RPMI8226 (cell line): ENCODE data around the gene LCAT.
"Not testable (repeated sequence)": the region's sequence is repeated elsewhere in the genome, so short reads cannot be mapped to it uniquely, and the experiment has no call there.

ENCODE experiments used
- DNase-seq: peaks from one replicate; pipeline ENCODE4 v3.0.0-alpha.2; 2015

The LCAT gene

DNA sequence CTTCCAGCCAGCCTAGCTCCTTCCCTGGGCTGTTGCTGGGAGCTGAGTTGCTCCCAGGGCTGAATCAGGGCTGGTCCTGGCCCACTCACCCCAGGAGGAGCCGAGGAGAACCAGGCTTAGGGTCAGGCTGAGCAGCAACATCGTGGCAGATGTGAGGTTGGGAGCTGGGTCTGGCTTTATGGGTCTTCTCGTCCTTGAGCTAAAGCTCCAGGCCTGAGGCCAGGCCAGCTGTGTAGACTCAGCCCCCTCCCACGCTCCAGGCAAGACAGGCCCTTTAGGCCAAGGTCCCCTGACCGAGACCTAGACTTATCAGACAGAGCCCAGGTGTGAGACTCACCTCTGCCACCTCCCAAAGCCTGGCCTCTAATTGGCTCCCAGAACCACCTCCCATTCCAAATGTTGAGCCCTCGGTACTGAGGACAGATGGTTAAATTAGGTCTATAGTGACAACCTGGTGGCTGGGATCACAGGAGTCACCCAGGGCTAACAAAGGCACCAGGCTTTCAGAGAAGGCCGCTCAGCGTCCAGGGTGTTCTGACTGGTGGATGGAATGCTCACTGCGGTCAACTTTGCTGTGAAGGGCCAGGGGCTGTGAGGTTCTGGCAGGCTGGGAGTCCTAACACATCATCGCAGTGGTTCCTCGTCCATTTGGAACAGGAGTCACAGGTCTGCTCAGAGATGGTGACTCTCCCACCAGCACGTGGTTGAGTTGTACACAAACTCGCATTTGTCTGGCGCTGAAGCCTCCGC lies 12.0 kb downstream of the LCAT start, which contains the start of gene CTRL:
CTRL (minus strand) TSS at position 151 of the 750 bp plus-strand sequence; CDS start at position 141, 10 bp downstream.
- DNase-seq: peak; percentile 4

DNA sequence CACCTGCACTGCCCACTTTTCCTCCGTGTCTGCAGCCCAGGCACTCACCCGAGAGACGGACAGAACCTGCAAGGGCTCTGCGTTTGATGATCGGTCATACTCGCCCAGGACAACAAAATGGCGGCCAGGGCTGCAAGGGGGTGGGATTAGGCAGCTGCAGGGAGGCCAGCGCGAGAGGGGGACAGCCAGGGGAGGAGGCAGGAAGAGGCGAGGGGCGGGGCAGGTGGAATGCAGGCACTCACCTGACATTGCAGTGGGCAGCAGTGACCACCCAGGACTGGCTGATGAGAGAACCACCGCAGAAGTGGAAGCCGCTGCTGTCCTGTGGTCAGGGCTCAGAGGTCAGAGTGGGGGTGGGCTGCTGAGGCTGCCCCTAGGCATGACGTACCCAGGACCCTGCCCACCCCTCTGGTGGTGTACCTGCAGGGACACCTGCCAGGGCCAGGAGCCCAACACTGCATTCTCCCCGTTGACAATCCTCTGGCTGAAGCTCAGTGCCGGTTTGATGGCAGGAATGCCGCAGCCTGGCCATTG lies 13.2 kb downstream of the LCAT start:
- peak; percentile 1 for DNase-seq

DNA sequence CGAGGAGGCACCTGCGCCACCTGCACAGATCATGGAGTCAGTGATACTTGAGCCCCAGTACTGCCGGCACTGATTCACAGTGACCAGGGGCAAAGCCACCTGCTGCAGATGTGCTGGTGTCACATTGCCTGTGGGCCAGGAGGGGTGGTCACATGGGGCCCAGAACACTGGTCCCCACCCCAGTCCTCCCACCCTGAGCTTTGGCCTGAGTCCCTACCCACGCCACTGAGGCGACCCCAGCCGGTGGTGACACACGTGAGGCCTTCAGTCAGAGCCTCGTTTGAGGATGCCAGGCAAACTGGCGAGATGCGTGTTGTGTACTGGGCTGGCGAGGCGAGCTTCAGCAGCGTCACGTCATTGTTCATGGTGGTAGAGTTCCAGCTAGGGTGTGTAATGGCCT lies 13.7 kb downstream of the LCAT start:
- no peak for DNase-seq

DNA sequence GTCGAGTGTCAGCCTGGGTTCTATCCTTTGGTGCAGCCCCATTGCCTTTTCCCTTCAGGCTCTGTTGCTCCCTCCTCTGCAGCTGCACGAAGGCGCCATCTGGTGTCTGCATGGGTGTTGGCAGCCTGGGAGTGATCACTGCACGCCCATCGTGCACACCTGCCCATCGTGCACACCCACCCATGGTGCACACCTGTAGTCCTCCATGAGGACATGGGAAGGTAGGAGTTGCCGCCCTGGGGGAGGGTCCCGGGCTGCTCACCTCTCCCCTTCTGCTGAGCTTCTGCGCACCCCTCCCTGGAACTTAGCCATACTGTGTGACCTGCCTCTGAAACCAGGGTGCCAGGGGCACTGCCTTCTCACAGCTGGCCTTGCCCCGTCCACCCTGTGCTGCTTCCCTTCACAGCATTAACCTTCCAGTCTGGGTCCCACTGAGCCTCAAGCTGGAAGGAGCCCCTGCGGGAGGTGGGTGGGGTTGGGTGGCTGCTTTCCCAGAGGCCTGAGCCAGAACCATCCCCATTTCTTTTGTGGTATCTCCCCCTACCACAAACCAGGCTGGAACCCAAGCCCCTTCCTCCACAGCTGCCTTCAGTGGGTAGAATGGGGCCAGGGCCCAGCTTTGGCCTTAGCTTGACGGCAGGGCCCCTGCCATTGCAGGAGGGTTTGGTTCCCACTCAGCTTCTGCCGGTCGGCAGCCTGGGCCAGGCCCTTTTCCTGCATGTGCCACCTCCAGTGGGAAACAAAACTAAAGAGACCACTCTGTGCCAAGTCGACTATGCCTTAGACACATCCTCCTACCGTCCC lies 15.2 kb downstream of the LCAT start:
- peak; percentile 87 for DNase-seq

DNA sequence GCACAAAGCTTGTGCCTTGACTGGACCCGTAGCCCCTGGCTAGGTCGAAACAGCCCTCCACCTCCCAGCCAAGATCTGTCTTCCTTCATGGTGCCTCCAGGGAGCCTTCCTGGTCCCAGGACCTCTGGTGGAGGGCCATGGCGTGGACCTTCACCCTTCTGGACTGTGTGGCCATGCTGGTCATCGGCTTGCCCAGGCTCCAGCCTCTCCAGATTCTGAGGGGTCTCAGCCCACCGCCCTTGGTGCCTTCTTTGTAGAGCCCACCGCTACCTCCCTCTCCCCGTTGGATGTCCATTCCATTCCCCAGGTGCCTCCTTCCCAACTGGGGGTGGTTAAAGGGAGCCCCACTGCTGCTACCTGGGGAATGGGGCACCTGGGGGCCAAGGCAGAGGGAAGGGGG lies 15.8 kb downstream of the LCAT start:
- DNase-seq: no peak

DNA sequence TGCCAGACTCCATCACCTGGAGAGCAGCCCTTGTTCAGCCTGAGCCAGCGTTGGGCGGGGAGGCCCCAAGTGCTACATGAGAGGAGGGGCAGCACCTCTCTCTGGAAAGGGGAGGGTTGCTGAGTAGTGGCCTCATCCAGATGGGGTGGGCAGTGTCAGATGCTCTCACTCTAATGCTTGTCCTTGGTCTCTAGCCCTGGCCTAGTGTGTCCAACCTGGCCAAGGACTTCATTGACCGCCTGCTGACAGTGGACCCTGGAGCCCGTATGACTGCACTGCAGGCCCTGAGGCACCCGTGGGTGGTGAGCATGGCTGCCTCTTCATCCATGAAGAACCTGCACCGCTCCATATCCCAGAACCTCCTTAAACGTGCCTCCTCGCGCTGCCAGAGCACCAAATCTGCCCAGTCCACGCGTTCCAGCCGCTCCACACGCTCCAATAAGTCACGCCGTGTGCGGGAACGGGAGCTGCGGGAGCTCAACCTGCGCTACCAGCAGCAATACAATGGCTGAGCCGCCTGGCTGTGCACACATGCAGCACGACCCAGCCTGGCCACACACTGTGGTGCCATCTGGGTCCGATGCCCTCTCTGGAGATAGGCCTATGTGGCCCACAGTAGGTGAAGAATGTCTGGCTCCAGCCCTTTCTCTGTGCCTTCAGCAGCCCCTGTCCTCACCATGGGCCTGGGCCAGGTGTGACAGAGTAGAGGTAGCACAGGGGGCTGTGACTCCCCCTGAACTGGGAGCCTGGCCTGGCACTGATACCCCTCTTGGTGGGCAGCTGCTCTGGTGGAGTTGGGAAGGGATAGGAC lies 16.6 kb downstream of the LCAT start:
- DNase-seq: no peak

DNA sequence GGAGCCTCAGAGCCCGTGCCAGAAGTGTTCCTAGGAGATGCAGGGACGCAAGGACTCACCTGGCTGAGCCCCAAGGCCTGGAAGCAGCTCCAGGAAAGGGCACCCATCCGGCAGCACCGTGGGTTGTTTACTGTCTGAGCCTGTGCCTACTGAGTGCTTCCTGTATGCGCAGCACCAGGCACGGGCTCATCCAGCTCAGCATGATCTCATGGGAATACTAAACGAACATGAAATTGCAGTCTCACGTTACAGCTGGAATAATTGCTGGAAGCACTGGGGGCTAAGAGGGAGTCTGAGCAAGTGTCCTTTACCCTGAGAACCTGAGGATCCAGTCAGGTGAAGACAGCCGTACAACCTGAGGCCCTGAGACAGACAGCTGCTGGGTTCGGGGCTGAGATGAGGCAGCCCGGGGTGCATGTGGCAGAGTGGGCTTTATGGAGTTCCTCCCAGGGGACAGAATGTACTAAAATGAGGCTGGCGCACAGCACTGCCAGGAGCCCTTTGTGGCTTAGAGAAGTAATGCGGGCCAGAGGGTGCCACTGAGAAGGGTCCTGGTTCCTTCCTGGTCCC lies 17.7 kb downstream of the LCAT start:
- DNase-seq: no peak

DNA sequence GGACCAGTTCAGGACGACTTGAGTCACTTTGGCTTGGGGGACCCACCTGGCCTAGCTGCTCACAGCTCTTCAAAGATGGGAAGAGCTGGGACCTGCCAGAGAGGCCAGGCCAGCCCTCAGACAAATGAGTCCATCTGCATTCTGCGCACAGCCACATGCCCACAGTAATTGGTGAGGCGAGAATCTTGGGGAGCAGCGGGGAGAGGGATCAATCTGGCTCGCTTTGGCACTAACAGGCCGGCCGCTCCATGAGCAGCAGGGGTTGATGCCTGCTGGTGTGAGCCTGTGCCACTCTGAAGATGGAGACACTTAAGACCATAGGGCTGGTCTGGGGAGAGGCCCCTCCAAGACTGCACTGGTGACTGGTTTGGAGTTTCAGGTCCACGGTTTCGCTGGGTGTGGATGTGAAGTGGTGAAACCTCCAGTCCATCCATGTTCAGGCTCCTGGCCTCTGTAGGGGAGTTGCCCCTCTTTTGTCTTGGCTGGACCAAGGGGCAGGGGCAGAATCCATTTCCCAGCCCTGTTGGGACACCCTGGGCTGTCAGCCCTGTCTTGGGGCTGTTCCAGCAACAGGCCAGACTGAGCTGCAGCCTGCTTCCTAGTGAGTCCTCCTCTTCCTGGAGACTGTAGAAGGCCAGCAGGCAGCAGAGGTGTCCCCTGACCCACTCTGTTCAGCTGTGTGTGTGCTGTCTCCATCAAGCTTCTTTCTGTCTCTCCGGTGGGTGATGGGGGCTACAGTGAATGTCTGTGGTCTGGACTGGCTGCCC lies 19.6 kb downstream of the LCAT start:
- no peak for DNase-seq

DNA sequence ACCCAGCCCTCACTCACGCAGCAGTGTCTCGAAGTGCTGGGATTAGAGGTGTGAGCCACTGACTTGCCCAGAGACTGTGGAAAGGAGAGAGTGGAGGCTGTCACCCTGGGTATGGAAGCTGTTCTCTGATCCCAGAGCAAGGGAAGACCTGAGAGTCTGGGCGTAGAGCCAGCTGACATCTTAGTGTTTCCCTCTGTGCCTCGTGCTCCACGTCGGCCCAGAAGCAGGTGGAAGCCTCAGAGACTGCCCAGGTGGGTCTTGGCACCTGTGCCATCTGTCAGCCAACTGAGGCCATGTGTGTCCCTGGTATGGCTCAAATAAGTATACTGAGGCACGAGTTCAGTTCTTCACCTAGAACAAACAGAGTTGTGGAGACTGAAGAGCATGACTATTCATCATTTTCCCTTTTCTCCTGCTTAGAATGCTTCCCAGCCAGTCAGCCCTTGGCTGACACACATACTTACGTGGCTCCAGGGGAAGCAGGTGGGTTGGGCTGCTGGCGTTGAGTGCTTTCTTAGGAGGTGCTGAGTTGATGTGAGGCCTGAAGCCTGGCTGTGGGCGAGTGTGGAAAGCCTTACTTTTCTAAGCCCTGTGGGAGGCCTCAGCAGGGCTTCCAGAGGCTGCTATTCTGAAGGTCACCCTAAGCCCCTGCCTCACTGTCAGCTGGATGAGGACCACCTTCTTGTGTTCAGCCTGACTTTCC lies 20.4 kb downstream of the LCAT start:
- peak; percentile 86 for DNase-seq

DNA sequence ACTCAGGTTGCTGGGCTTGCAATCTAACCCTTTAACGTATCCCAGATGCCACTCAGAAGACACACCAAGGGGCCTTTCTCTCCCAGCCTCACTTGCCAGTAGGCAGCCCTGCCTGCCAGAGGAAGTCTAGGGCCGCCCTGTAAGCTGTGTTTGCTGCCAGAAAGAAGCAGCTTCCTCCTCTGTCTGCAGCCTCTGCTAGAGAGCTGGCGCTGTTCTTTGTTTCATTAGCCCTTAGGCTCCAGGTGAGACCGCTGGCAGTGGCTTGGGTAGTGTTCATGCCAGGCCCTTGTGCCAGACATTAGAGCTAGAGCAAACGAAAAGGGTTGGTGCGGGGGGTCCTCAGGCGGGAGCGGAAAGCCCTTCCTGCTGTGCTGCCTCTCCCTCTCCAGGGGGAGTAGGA lies 21.2 kb downstream of the LCAT start:
- DNase-seq: peak; percentile 74

DNA sequence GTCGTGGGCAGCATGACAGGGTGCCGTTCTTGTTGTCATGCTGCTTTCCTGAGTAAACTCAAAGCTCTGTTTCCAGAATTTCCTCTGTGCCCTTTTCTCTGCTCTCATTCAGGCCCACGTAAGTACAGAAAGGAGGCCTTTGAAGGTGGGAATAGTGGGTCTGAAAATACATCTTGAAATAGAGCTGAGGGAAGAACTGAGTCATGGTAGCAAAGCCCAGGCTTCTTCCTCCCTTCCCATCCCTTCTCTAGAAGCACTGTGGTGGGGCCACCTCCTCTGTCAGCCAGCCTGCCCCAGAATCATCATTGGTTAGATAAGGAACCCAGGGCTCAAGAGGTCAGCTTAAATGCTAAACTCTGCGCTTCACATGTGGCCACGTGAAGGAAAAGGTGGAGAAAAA lies 21.7 kb downstream of the LCAT start:
- DNase-seq: no peak

DNA sequence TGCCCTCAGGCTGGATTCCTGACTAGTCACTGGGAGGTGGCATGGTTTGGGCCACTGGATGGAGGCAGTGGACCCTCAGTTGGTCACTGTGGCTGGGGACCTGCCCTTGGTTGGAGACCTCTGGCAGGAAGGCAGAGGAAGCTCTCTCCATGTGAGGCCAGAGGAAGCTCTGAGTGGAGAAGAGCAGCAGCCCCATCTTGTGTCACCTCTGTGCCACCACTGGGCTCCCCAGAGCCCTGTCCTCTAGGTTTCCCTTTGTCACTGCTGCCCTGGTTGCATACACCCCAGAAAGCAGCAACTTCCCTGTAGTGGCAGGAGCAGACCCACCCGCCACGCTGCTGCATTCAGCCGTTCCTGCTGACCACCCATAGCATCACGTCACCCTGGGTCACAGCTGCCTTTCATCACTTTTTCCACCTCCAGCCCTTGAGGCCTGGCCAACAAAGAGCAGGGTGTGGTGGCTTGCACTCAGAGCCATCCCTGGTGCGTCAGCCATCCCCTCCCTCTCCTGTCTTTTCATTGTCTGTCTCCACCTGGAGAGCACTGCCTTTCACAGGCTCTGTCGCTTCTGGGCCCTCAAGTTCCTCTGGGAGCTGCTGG lies 24.2 kb downstream of the LCAT start:
- DNase-seq: no peak

DNA sequence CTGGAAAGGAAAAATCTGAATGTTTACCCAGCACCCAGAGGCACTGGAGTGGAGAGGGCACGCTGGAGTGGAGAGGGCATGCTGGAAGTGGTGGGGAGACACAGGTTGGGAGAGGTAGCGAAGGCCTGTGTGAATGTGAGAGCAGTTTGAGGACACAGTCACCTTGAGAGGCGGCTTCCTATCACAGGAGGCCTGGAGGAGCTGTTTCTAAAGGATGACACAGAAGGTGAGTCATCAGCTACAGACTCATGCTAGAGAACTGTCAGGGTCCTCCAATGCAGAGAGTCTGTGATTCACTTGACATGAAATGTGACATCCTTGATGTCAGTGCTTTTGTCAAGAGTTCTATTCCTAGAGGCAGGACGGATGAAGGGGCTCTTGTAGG lies 26.1 kb downstream of the LCAT start:
- no peak for DNase-seq

DNA sequence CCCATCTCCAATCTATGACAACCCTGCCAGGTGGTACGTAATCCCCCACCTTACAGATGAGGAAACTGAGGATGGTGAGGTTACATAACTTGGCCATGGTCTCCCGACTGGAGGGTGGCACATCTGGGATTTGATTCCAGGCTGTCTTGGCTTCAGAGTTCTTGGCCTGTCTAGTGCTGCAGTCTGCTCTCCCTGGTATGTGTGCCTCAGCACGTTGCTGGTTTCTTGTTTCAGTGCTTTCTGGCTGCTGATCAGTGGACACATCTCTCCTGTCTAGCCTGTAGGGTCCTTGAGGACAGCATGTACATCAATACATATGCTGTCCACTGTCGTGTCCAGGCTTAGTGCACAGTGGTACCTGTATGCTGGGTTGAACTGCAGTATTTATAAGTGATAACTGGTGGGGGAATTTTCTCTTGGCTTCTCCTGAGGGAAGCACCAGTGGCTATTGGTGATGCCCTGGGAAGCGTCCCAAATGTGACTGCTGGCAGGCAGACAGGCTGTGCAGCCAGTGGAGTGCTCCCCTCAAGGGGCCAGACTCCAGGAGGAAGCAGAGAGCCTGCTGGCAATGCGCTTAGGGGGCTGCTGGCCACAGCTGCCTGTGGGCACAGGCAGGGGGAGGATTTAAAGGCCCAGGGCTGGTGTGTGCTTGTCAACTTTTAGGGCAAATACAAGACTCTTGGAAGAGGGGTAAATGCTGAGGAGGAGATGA lies 26.6 kb downstream of the LCAT start:
- DNase-seq: no peak

DNA sequence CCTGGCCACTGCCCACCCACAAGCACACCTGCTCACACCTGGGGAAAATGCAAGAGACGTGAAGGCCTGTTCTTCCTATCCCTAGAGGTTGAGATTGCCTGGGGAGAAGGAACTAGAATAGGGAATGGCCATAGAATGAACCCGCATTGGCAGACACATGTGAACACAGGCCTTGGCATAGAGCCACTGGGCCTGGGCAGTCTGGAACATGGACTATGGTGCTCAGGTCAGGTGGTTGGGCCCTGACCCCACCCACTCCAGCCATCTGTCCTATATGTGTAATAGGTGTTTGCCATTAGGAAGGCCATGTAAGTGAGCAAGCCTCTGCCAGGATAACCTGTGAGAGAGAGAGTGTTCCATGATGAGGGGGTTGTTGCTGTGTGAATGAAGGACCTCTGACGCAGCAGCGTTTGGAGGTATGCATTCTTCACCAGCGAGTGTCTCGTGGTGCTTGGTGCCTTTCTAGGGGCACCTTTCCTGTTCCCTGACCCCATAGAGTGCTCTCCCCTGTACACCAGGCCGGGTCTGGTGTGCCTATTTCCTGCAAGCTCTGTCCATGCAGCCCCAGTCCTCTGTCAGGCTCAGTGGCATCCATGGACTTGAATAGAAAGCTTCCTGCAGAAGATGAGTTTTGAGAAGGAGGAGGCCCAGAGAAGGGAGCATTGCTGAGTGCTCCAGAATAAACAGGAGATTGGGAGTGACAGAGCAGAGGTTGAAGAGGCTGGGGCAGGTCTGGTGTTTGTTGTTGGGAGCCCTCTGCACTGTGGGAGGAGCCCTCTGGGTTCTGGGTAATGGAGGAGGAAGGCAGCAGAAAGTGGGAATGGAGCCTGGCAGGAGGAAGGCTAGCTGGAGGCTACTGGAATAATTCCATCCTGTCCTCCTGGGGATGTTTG lies 27.8 kb downstream of the LCAT start:
- no peak for DNase-seq

DNA sequence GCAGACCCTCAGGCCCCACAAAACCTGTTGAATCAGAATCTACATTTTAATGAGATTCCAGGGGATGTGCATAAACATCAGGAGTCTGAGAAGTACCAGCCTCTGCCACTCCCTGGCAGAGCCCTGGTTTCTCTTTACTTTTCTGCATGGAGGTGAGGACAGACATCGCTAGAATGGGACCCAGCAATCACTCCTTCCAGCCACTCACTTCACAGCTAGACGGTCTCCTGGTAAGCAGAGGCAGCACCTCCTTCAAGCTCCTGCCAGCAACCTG lies 28.5 kb downstream of the LCAT start:
- not testable (repeated sequence) for DNase-seq

DNA sequence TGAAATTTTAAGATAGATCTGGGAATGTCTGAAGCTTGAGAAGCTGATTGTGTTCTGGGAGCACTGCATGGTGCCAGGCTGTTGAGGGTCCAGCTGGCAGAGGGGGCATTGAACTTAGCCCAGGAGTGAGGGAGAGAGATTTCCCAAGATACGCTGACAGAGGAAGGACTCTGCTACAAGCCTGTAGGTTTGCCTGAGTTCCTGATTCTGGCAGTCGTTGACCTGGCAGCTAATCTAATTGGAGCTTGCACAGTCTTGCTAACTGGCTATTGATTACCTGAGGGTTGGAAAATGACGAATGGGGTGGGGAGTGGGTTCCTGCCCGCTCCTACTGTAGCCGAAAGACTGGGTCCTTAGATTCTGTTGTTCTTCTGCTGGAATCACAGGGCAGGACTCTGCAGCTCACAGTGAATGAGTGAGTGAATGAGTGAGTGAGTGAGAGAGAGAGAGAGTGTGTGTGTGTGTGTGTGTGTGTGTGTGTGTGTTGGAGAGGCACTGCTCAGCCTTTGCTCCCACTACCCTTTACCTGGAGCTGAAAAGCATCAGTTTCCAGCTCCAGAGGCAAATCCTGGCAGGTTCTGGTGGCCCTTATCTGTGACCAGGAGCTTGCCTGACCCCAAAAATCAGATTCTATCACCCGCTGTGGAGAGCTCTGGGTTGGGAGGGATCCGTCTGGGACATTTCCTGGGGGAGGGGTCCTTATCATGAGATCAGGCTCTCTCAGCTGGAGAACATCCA lies 29.0 kb downstream of the LCAT start:
- no peak for DNase-seq

DNA sequence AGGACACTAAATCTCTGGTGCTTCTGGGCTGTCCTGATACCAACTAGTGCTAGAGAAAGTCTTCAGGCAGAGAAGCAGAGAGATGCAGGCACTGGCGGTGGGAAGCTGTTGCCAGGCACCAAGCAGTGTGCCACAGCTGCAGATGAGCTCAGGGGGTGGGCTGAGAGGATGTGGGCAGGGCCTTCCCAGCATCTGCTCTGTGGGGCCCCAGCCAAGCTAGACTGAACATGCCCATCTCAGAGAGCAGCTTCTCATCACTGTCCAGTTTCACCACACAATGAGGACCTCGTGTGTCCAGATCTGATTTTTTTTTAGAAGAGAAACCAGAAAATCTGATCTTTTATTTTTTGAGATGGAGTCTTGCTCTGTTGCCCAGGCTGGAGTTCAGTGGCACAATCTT lies 33.8 kb downstream of the LCAT start:
- peak; percentile 20 for DNase-seq
